DOHH2 (cell line): ENCODE measurements around the gene ANKRD23.

ENCODE experiments used
- EZH2phosphoT487 ChIP-seq: fragments of 200-600 bp; sonication (generic); IDR thresholded peaks from 2 replicates; pipeline ENCODE4 v1.6.1; 2017; ENCODE audit warnings: borderline replicate concordance, mild to moderate bottlenecking, antibody characterized with exemption, low read length, moderate library complexity, mixed read lengths
- TF ChIP-seq, protein P1 (sequence below): fragments of 200-600 bp; sonication (generic); IDR thresholded peaks from one replicate; pipeline ENCODE4 v1.5.1; 2014; ENCODE audit warnings: antibody characterized with exemption, mild to moderate bottlenecking, low read depth, low read length; ENCODE audit not compliant: poor library complexity, severe bottlenecking

DNA sequence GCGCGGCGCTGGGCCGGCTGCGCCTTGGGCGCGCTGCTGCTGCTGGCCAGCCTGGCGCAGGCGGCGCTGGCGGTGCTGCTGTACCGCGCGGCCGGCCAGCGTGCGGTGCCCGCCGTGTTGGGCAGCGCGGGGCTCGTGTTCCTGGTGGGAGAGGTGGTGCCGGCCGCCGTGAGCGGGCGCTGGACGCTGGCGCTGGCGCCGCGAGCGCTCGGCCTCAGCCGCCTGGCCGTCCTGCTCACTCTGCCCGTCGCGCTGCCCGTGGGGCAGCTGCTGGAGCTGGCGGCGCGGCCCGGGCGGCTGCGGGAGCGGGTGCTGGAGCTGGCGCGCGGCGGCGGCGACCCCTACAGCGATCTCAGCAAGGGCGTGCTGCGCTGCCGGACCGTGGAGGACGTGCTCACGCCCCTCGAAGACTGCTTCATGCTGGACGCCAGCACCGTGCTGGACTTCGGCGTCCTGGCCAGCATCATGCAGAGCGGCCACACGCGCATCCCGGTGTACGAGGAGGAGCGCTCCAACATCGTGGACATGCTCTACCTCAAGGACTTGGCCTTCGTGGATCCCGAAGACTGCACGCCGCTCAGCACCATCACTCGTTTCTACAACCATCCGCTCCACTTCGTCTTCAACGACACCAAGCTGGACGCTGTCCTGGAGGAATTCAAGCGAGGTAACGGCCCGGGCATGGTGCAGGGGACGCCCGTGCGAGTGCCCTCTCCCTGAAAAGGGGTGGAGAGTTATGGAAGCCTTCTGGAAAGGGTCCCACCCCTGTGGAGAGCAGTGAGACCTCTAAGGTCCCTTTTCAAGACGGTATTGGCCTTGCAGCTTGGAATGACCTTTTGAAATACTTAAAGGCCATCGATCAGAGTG lies 26.8 kb downstream of the ANKRD23 start:
- TF ChIP-seq, protein P1, sequence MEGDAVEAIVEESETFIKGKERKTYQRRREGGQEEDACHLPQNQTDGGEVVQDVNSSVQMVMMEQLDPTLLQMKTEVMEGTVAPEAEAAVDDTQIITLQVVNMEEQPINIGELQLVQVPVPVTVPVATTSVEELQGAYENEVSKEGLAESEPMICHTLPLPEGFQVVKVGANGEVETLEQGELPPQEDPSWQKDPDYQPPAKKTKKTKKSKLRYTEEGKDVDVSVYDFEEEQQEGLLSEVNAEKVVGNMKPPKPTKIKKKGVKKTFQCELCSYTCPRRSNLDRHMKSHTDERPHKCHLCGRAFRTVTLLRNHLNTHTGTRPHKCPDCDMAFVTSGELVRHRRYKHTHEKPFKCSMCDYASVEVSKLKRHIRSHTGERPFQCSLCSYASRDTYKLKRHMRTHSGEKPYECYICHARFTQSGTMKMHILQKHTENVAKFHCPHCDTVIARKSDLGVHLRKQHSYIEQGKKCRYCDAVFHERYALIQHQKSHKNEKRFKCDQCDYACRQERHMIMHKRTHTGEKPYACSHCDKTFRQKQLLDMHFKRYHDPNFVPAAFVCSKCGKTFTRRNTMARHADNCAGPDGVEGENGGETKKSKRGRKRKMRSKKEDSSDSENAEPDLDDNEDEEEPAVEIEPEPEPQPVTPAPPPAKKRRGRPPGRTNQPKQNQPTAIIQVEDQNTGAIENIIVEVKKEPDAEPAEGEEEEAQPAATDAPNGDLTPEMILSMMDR = no peak
- no peak for TF ChIP-seq EZH2phosphoT487
